AG20443 (cell line): ENCODE measurements around the gene IL1F10.

Source experiments
- DNase-seq: peaks from one replicate; pipeline ENCODE4 v3.0.0; 2012; ENCODE audit warnings: low spot score, mixed read lengths

IL1F10 gene

DNA sequence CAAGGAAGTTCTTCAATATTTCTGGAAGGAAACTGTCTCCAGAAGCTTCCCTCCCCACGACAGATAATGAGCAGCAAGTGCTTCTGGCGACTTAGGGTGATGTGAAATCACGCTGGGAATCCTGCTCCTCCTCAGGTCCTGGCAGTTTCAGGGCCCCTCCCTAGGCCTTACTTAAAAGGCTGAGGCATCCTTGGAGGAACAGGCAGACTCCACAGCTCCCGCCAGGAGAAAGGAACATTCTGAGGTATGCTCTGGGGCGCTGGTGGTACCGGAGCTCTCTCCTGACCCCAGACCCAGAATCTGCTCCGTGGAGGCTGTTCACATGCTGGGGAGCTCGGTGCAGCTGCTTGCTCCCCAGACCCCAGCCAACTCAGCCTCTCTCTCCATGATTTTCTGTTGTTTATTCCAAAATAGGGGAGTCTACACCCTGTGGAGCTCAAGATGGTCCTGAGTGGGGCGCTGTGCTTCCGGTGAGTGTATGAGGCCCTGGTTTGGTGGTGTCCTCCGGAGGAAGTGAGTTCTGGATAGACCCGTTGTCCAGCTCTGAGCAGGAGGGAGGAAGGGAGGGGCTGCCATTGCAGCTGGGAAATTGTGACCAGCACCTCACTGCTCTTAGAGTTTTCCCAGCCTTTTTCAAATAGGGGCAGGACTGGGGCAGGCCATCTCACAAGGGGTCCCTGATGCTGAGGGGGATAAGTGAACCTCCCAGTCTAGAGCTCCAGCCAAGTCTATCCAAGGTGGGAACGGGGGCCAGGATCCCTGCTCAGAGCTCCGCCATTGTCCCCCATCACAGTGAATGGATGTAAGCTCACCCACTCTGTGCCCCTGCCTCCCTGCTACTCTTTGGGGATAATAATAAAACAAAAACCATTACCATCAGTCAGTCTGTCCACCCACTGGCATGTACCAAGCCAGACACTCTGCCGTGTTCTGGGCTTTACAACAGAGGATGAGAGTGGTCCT is 8.5 kb upstream of the IL1F10 start, which contains the start of gene IL36RN:
IL36RN (plus strand) TSS at position 201 of the 963 bp plus-strand sequence; CDS start at position 442, 241 bp downstream.
- no peak for DNase-seq

- no peak for DNase-seq
These were observed 7.4 kb upstream of the IL1F10 start for GRCh38 chr2:113060396-113060795.

DNA sequence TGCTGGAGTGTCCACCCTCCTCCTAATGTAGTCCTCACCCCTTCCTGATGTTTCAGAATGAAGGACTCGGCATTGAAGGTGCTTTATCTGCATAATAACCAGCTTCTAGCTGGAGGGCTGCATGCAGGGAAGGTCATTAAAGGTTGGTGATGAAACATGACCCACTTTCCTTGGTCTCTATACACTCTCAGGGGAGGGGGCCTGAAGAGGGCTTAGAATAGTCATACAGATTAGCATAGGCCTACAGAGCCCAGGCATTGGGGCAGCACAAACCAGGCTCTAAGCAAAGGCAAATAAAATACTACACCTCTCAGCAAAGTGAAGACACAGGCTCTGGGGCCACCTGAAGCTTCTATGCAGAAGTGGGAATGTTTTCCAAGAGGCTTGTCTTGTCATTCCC is 7.0 kb upstream of the IL1F10 start:
- DNase-seq = no peak

- DNase-seq = no peak
These were observed 6.5 kb upstream of the IL1F10 start for GRCh38 chr2:113061241-113061640.

- no peak for DNase-seq
These were observed 5.6 kb upstream of the IL1F10 start for GRCh38 chr2:113061896-113062770.

DNA sequence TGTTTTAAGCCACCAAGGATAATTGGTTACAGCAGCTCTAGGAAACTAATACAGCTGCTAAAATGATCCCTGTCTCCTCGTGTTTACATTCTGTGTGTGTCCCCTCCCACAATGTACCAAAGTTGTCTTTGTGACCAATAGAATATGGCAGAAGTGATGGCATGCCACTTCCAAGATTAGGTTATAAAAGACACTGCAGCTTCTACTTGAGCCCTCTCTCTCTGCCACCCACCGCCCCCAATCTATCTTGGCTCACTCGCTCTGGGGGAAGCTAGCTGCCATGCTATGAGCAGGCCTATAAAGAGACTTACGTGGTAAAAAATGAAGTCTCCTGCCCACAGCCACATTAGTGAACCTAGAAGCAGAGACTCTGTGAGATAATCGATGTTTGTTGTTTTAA is 3.5 kb upstream of the IL1F10 start:
- no peak for DNase-seq

DNA sequence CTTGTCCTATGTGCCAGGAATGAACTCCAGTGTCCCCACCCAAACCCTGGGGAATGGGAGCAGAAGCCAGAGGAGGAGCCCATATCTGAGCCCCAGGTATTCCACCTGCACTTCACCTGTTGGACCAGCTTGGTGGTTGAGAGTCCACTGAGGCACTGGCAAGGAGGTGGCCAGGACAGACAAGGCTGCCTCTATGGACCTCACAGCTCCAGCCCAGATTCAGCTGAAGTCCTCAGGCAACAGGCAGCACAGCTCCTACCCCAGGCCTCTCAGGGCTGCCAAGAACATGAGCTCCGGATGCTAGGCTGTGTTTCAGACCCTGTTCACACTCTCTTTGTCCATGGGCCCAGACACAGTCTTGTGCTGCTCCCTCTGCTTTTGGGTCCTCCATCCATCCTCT is 2.9 kb upstream of the IL1F10 start:
- DNase-seq = no peak

DNA sequence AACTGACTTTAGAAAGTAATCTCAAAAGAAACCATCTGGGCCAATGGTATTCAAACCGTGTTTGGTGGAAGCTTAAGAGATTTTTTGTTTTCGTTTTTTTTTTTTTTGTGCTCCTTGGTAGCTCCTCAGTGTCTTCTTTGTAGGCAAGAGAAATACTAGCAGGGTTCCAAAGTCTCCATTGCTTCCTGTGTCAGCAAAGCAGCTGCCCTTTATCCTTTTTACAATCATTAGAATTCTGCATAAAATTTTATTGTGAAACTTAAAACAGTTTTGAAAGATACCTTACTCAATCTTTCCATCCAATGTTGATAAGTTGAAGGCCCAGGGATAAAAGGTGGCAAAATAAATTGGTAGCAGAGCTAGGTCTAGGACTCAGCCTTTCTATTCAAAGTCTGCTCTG is 479 bp downstream of the IL1F10 start:
- DNase-seq = no peak

GRCh38 chr2:113068706-113069485 is 1.1 kb downstream of the IL1F10 start:
- DNase-seq = no peak

DNA sequence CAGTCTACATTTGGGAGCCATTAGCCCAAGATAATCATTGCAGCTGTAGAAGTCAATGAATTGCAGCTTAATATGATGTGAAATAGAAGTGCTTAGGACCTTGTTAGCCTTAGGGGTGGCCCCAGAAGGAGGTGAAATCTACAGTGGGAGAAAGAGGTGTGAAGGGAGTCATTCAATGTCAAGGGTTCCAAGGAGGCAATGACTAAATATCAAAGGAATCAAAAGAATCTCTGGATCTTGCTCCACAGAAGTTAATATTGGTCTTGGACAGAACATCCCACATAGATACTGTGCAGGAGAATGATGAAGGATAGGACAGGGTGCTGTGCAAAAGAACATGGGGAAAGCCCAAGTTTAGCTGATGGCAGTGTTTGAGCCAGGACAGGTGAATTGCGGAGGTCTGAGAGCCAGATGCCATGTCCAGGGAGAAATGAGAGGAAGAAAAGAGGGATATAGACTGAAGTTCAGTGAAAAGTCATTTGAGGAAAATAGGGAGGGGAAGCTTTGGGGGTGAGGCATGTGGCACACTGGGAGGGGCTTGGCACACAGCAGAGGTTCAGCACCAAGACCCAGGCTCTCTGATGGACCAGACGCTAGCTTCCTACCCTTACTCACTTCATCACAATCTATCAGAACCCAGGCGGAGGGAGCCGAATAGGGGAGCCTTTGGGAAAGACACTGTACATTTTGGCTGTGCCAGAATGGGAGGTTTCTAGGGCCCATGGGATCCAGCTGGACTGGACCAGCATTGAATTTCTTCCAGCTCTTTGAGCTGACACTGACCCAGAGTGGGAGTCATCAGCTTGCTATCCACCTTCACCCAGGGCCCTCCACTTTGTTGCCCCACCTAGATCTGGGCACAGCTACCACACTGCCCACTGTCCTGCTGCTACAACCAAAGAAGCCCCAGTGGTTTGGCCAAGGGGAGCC is 2.2 kb downstream of the IL1F10 start:
- DNase-seq = no peak

DNA sequence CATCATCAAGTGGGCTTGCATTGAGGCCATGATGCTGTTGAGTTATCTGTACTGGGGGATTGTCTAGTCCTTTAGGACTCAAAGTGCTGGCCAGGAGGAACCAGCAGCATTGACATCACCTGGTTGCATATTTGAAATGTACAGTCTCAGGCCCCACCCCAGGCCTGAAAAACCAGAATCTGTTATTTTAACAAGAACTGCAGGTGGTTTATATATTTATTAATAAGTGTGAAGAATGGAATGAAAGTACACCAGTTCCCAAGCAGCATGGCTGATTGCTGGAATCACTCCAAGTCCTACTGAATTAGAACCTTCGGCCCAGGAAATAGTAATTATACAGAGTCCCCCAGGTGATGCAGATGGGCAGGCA is 2.8 kb downstream of the IL1F10 start:
- no peak for DNase-seq

GRCh38 chr2:113072584-113072983 is 4.8 kb downstream of the IL1F10 start:
- DNase-seq = no peak

DNA sequence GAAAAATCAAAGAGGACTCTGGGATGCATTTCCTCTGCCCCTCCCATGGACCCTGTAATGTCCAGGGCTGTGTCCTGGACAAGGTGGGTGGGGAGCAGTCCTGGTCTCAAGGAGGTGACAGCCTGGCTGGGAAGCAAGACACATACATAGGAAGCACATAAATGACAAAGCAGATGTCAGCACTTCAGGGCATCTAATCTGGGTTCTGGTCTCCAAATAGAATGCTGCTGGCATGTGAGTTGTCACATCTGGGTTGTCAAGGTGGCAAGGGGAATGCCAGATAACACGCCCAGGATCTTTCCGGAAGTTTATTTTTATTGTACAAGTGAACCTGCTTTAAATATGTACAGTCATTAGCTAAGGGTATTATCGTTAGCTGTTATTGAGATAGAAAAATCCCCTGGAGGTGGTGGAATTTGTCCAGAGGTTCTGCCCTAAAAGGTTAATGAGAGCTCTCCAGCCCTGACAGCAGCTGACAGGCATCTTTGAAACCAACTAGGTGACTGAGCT is 5.6 kb downstream of the IL1F10 start:
- DNase-seq = no peak

- DNase-seq = no peak
These were observed 7.3 kb downstream of the IL1F10 start for GRCh38 chr2:113075030-113075429.

GRCh38 chr2:113075600-113075999 is 7.8 kb downstream of the IL1F10 start:
- no peak for DNase-seq

- no peak for DNase-seq
These were observed 9.3 kb downstream of the IL1F10 start for GRCh38 chr2:113076954-113077669.

- no peak for DNase-seq
These were observed 10.2 kb downstream of the IL1F10 start for GRCh38 chr2:113077921-113078320.

DNA sequence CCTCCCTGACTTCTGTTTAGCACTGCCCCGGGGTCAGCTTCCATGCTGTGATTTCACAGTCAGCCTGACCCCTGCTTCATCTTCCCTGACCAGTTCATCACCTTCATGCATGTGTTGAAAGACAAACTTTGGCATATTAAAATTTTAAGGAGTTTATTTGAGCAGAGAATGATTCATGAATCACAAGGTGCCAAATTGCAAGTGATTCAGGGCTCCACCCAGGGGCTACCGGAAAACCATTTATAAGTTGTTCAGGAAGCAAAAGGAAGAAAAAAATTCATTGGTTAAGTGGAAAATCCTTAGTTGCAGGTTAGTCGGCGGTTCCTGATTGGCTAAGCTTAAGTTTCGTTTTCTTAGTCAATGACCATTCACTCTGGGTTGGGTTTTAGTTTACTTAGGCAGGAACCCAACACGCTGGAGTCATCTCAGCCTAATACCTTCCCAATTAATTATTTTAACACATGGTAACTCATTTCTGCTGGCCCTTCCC is 10.6 kb downstream of the IL1F10 start:
- DNase-seq = no peak

DNA sequence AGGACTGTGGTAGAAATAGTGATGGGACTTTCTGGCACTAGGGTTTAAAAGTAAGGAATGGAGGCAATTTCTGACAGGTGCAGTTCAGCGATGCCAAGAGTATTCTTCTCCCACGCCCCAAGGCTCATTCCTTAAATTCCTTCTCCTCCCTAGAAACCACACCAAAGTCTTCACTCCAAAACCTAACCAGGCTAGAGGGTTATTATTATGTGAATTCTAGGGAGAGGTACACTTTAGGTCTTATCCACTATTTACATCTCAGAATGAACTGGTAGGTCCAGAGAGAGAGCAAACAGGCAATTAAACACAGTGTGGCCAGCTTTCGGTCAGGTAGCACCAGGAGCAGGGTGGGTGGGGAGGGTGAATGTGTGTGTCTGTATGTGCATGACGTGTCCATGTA is 11.4 kb downstream of the IL1F10 start:
- no peak for DNase-seq

GRCh38 chr2:113080134-113080533 is 12.4 kb downstream of the IL1F10 start:
- peak; percentile 75 for DNase-seq
